ENCODE data around the gene SGPL1.
"Not testable (repeated sequence)": the region's sequence is repeated elsewhere in the genome, so short reads cannot be mapped to it uniquely, and the experiment has no call there.

The SGPL1 gene

DNA sequence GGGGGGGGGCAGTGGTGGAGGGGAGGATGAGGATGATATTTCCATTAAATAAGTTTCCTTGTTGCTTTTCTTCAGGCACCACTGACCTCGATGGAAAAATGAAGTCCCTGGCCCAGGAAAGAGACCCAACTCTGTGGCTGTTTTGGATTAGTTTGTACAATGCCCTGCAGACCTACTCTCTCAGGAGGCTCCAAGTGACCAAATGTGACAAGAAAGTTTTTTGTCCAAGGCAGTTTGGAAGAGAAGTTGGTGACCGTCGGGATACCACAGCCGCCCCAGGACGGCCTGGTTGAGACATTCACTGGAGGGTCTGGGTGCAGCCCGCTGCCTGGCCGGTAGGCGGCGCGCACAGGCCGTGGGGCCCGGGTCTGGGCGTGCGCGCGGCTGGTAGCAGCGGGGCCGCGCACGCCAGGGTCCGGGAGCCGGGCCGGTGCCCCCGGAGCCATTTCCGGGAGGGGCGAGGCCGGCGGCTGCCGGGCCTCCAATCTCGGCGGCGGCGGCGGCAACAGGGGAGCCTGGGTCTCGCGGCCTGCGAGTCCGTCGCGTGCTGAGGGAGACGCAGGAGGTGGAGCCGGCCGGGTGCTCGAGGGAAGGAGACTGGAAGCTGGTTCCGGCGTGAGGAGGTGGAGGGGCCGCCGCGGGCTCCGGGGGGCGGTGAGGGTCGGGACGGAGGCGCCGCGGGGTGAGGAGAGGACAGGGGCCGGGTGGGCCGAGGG is at the start of gene SGPL1:
TSS of gene SGPL1 (plus strand) at position 445 of the 716 bp plus-strand sequence. CDS start 906 bp downstream, outside the sequence.
- Mint-ChIP-seq H3K27ac (peak within 1 kb of the TSS; percentile 82), H3K36me3 (ENCODE audit: low read depth) (peaks cover 28% of the 10 kb centered on the region), H3K4me1 (peaks cover 45% of the 10 kb centered on the region), H3K27me3 (no peaks in the 10 kb centered on the region), H3K4me3 (peak within 1 kb of the TSS; percentile 93), H3K9me3 (no peaks in the 10 kb centered on the region)
- DNase-seq (peak; percentile 91), ATAC-seq (peak; percentile 88)

DNA sequence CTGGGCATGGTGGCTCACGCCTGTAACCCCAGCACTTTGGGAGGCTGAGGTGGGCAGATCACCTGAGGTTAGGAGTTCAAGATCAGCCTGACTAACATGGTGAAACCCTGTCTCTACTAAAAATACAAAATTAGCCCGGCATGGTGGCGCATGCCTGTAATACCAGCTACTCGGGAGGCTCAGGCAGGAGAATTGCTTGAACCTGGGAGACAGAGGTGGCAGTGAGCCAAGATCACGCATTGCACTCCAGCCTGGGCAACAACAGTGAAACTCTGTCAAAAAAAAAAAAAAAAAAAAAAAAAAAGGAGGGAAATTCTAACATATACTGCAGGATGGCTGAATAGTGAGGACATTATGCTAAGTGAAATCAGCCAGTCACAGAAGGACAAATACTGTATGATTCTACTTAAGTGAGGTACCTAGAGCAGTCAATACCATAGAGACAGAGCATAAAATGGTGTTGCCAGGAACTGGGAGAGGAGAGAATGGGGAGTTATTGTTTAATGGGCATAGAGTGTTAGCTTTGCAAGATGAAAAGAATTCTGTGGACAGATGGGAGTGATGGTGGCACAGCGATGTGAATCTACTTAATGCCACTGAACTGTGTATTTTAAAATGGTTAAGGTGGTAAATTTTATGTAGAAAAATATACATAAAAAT is 47.6 kb upstream of the SGPL1 start:
- H3K4me1 Mint-ChIP-seq; DNase-seq; H3K27me3 Mint-ChIP-seq; H3K36me3 Mint-ChIP-seq (ENCODE audit: low read depth); H3K4me3 Mint-ChIP-seq; ATAC-seq; H3K27ac Mint-ChIP-seq: not testable (repeated sequence)
- H3K9me3 Mint-ChIP-seq, result peaks cover 11% of the 10 kb centered on the region

- peaks cover 2% of the 10 kb centered on the region for H3K27me3 Mint-ChIP-seq
- no peaks in the 10 kb centered on the region for H3K4me1 Mint-ChIP-seq
- H3K9me3 Mint-ChIP-seq, result peaks cover 11% of the 10 kb centered on the region
- no peak overlapping the region for H3K27ac Mint-ChIP-seq
- ATAC-seq (no peak), DNase-seq (no peak)
- no peaks in the 10 kb centered on the region for H3K36me3 Mint-ChIP-seq (ENCODE audit: low read depth)
- no peak overlapping the region for H3K4me3 Mint-ChIP-seq
These were observed 46.6 kb upstream of the SGPL1 start for GRCh38 chr10:70769121-70769520.

DNA sequence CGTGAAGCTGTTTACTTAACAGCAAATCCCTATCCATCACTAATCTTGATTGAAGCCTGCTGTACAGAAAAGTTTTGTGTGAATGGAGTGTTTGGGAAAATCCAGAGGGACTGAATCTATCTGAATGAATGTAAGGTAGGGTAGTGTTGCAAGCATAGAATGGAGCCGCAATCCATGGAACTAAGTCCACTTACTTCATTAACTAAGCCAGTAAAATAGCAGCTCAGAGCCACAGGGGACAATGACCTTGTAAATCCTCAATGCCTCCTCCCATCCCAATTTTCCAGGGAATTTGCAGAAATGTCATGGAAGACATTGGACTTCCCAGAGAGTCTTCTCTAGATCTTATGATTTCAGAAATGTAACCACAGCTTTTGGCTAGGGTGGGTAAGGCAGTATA is 45.7 kb upstream of the SGPL1 start:
- Mint-ChIP-seq H3K36me3 (ENCODE audit: low read depth) (no peaks in the 10 kb centered on the region), H3K4me3 (no peak overlapping the region), H3K27ac (no peak overlapping the region), H3K9me3 (peaks cover 10% of the 10 kb centered on the region), H3K4me1 (no peaks in the 10 kb centered on the region), H3K27me3 (peaks cover 2% of the 10 kb centered on the region)
- ATAC-seq (no peak), DNase-seq (no peak)

GRCh38 chr10:70770516-70770915 is 45.2 kb upstream of the SGPL1 start:
- not testable (repeated sequence) for H3K27me3 Mint-ChIP-seq; ATAC-seq; H3K4me1 Mint-ChIP-seq; H3K36me3 Mint-ChIP-seq (ENCODE audit: low read depth); H3K4me3 Mint-ChIP-seq; H3K27ac Mint-ChIP-seq; DNase-seq; H3K9me3 Mint-ChIP-seq

DNA sequence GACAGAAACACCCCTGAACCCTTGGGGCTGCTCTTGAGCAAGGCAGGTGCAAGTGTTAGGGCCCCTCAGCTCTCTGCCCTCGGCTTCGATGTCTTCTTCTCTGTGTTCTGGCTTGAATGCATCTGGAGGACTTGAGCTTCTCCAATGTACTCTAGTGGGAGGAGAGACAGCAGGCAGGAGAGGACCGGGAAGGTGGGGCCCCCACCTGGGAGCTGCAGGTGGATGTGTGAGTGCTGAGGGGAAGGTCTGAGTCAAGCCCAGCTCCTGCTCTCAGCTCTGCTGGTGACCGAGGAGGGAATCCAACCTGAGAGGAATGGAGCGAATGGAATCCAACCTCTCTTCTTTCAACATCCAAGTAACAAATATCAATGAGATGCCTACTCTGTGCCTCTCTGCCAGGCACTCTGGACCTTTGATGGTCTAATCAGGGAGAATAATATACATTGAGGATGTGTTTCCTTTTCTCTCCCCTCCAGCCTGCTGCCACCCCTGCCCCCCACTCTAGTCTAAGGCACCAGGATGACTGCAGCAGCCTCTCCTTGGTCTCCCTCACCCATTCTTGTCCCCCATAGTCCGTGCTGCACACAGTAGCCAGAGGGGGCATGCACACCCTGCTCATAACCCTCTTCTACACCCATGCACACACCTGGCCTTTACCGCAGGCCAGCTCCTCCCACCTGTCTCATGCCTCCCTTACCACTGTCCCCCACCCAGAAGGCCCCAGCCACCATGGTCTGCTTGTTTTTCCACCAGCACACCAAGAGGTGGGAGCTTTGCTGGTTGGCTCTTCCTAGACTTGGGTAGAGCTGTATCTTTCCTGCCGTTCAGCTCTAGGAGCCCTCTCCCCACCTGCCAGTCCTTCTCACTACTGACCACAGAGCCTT is 44.2 kb upstream of the SGPL1 start:
- ATAC-seq, result no peak
- H3K27me3 Mint-ChIP-seq, result peaks cover 2% of the 10 kb centered on the region
- DNase-seq, result no peak
- H3K4me3 Mint-ChIP-seq, result no peak overlapping the region
- no peaks in the 10 kb centered on the region for H3K36me3 Mint-ChIP-seq (ENCODE audit: low read depth)
- no peaks in the 10 kb centered on the region for H3K9me3 Mint-ChIP-seq
- no peak overlapping the region for H3K27ac Mint-ChIP-seq
- H3K4me1 Mint-ChIP-seq, result no peaks in the 10 kb centered on the region

DNA sequence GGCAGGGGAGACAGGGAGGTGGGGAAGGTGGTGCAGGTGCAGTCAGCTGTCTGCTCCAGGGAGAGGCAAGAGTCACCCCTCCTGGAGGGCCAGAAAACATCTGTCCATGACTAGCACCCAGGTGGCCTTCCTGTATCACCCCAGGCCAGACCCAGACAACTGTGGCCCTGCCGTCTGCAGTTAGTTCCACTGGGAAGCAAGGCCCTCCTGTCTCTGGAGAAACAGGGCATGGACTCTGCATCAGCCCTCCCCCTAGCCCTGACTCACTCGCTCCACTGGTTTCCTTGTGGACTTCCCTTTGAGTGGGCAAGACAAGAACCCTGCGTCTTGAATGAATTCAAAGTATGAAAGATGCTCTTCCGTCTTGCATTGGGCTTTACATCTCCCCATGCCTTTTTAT is 43.1 kb upstream of the SGPL1 start:
- H3K4me3 Mint-ChIP-seq, result no peak overlapping the region
- H3K27ac Mint-ChIP-seq, result no peak overlapping the region
- no peaks in the 10 kb centered on the region for H3K36me3 Mint-ChIP-seq (ENCODE audit: low read depth)
- no peaks in the 10 kb centered on the region for H3K4me1 Mint-ChIP-seq
- peaks cover 2% of the 10 kb centered on the region for H3K27me3 Mint-ChIP-seq
- ATAC-seq (no peak), DNase-seq (no peak)
- H3K9me3 Mint-ChIP-seq, result no peaks in the 10 kb centered on the region

DNA sequence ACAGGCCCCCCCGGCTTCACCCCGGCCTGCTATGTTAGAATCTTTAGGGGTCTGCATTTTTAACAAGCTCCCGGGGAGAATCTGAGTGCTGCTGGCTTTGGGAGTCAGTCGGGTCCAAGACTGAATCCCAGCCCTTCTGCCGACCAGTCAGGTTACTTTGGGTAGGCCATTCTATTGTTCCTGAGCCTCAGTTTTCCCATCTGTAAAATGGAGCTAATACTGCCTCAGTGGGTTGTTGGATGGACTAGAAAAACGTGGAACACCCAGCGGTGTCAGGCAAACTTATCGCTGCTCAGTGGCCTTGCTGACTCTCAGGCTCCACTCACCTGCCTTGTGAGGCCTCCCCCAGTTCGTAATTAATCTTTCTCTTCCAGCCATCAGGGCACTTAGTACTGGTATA is 42.3 kb upstream of the SGPL1 start:
- Mint-ChIP-seq H3K27ac (no peak overlapping the region), H3K27me3 (no peaks in the 10 kb centered on the region), H3K36me3 (ENCODE audit: low read depth) (no peaks in the 10 kb centered on the region), H3K4me1 (no peaks in the 10 kb centered on the region), H3K4me3 (no peak overlapping the region), H3K9me3 (no peaks in the 10 kb centered on the region)
- no peak for DNase-seq
- no peak for ATAC-seq

GRCh38 chr10:70773965-70774809 is 41.6 kb upstream of the SGPL1 start:
- DNase-seq (no peak), ATAC-seq (no peak)
- Mint-ChIP-seq H3K4me1 (no peaks in the 10 kb centered on the region), H3K27ac (no peak overlapping the region), H3K4me3 (no peak overlapping the region), H3K36me3 (ENCODE audit: low read depth) (no peaks in the 10 kb centered on the region), H3K9me3 (no peaks in the 10 kb centered on the region), H3K27me3 (no peaks in the 10 kb centered on the region)

DNA sequence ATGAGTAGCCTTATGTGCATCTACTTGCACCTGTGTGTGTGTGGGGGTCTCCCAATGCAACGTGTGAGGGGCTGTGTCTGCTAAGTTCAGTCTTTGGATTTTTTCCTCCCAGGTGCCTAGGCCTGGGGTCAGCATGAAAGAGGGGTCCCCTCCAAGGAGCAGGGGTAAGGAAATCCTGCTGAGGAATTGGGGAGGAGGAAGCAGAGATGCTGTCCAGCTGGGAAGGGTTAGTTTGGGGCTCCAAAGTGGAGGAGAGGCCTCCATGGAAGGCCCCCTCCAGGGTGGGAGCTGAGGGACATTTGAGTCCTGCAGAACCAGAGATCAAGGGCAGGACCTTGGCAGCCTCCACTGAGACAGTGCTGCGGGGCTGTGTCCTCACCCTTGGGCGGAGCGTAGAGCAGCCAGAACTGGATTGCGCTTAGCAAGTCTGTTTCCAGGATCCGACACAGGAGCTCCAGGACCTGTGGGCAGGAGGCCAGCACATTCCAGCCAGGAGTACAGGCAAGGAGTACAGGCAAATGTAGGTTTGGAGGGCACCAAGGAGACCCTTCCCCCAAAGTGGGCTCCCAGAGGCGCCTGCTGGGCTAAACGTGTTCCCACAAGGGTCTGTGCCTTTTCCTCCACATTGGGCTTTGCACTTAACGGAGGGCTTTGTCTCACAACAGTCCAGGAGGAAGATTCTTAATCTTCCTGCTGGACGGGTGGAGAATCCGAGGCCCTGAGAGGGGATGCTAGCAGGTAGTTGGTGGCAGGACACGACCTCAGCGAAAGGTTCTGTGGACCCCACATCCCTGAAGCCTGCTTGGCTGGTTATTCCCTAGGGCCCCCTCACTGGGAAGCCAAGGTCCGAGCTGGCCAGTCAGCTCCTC is 40.7 kb upstream of the SGPL1 start:
- ATAC-seq (no peak), DNase-seq (no peak)
- Mint-ChIP-seq H3K36me3 (ENCODE audit: low read depth) (no peaks in the 10 kb centered on the region), H3K9me3 (no peaks in the 10 kb centered on the region), H3K4me1 (no peaks in the 10 kb centered on the region), H3K4me3 (no peak overlapping the region), H3K27ac (no peak overlapping the region), H3K27me3 (no peaks in the 10 kb centered on the region)

DNA sequence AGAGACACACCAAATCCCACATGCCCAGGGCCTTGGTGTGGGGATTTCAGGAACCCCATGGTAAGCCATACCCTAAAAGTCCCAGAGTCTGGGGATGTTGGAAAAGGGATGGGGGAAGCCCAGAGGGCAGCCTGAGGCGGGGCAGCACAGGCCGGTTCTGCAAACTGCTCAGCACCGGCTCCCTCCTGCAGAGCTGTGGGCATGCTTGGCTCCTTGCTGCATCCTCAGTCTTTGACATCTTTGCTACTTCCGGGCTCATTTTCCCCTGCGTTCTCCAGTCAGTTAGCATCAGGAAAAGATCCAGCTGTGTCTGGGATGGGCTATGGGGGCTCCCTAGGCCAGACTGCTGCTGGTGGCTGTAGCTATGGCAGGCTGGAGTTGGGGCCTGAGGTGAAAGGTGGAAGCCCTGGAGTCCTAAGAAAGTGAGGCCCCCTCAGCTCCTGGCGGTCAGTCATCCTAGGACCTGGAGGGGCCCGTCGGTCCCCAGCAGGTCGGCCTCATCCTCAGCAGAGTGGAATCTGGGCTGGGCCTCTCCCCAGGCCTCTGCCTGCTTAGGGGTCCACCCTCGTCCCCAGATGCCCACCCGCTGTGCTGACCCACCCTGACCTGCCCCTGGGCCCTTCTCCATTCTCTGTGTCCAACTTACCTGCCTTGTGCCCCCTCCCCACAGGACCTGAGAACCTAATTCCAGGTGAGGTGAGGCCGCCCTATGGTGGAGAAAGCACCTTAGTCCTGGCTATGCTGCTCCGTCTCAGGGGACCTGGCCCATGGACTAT is 39.9 kb upstream of the SGPL1 start:
- H3K36me3 Mint-ChIP-seq (ENCODE audit: low read depth), result no peaks in the 10 kb centered on the region
- no peaks in the 10 kb centered on the region for H3K4me1 Mint-ChIP-seq
- no peaks in the 10 kb centered on the region for H3K27me3 Mint-ChIP-seq
- H3K4me3 Mint-ChIP-seq, result no peak overlapping the region
- no peak for DNase-seq
- no peak overlapping the region for H3K27ac Mint-ChIP-seq
- H3K9me3 Mint-ChIP-seq, result no peaks in the 10 kb centered on the region
- ATAC-seq, result no peak

DNA sequence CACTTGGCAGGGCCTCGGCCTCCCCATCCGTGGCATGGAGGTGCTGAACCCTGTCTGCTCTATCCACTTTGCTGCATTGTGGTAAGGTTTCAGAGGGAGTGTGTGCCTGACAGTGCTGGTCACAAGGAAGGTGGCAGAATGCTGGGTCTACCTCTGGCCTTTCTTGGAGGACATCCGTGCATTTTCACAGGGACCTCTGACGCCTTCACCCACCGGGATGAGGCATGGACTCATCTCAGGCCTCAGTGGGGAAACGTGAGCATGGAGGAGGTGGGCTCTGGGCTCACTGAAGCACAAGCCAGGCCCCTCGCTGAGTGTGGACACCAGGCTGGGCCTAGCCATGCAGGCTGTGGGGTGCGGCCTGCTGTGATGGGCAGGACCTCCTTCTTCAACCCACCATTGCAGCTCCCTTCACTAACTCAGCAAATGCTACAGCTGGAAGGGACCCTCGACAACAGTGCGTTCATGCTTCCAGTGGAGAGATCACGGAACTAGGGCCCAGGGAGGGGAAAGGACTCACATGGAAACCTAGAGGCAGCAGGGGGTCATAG is 39.2 kb upstream of the SGPL1 start:
- Mint-ChIP-seq H3K9me3 (no peaks in the 10 kb centered on the region), H3K36me3 (ENCODE audit: low read depth) (no peaks in the 10 kb centered on the region), H3K4me1 (no peaks in the 10 kb centered on the region), H3K4me3 (no peak overlapping the region), H3K27ac (no peak overlapping the region), H3K27me3 (no peaks in the 10 kb centered on the region)
- DNase-seq (no peak), ATAC-seq (no peak)

Data from activated naive CD8-positive, alpha-beta T cell treated with anti-CD3 and anti-CD28 coated beads, Interleukin-2, amount 50 U/mL, for 24 hours (primary cell).